ENCODE measurements around the gene CEACAM5.
"Not testable (repeated sequence)": the region's sequence is repeated elsewhere in the genome, so short reads cannot be mapped to it uniquely, and the experiment has no call there.

CEACAM5 gene

GRCh38 chr19:41740415-41741243, 32.2 kb downstream of the CEACAM5 start:
- DNase-seq (ENCODE audit: low read depth) = no peak

GRCh38 chr19:41741244-41741554, 32.8 kb downstream of the CEACAM5 start:
- no peak for DNase-seq (ENCODE audit: low read depth)

- no peak for DNase-seq (ENCODE audit: low read depth)
These were observed 36.4 kb downstream of the CEACAM5 start for GRCh38 chr19:41744850-41745249.

- no peak for DNase-seq (ENCODE audit: low read depth)
These were observed 37.3 kb downstream of the CEACAM5 start for GRCh38 chr19:41745756-41746155.

GRCh38 chr19:41746593-41747227, 38.3 kb downstream of the CEACAM5 start:
- peak; percentile 19 for DNase-seq (ENCODE audit: low read depth)

GRCh38 chr19:41748012-41748411, 39.6 kb downstream of the CEACAM5 start:
- no peak for DNase-seq (ENCODE audit: low read depth)

- not testable (repeated sequence) for DNase-seq (ENCODE audit: low read depth)
These were observed 42.1 kb downstream of the CEACAM5 start for GRCh38 chr19:41750248-41751134.

GRCh38 chr19:41753159-41753558, 44.7 kb downstream of the CEACAM5 start:
- peak; percentile 68 for DNase-seq (ENCODE audit: low read depth)

- DNase-seq (ENCODE audit: low read depth) = peak; percentile 50
These were observed 45.6 kb downstream of the CEACAM5 start for GRCh38 chr19:41753936-41754529.

GRCh38 chr19:41755328-41755913, 47.0 kb downstream of the CEACAM5 start, which contains the start of gene CEACAM6:
Gene CEACAM6, plus strand, starts transcription at chr19:41755530. Its CDS starts 109 bp downstream, at chr19:41755639.
- DNase-seq (ENCODE audit: low read depth) = no peak

- DNase-seq (ENCODE audit: low read depth) = no peak
These were observed 50.4 kb downstream of the CEACAM5 start for GRCh38 chr19:41758846-41759245.

GRCh38 chr19:41767115-41767514, 58.7 kb downstream of the CEACAM5 start:
- DNase-seq (ENCODE audit: low read depth) = no peak

GRCh38 chr19:41768105-41768504, 59.7 kb downstream of the CEACAM5 start:
- not testable (repeated sequence) for DNase-seq (ENCODE audit: low read depth)

GRCh38 chr19:41769608-41770007, 61.2 kb downstream of the CEACAM5 start:
- no peak for DNase-seq (ENCODE audit: low read depth)

GRCh38 chr19:41771410-41771809, 63.0 kb downstream of the CEACAM5 start:
- no peak for DNase-seq (ENCODE audit: low read depth)

- DNase-seq (ENCODE audit: low read depth) = peak; percentile 11
These were observed 66.1 kb downstream of the CEACAM5 start for GRCh38 chr19:41774515-41774980.

GRCh38 chr19:41776700-41777099, 68.3 kb downstream of the CEACAM5 start:
- no peak for DNase-seq (ENCODE audit: low read depth)

Data from stimulated activated CD8-positive, alpha-beta memory T cell treated with anti-CD3 and anti-CD28 coated beads, Interleukin-12 subunit alpha, Interleukin-12 subunit beta, amount 100 ng/mL, for 1 hour (primary cell).